H9 (cell line): ENCODE data around the gene R3HDM2. TPM values are rescaled to one million over a fixed set of nuclear protein-coding genes. Genes with fewer than 3 reads are reported as not detected.

Experiments
- DNase-seq: peaks from one replicate; pipeline ENCODE4 v3.0.0-alpha.2; 2017
- H2AFZ ChIP-seq: one replicate; pipeline ENCODE4 v1.6.1; 2013; ENCODE audit warnings: mild to moderate bottlenecking, low read length, control low read depth, moderate library complexity
- H2AK5ac ChIP-seq: 2 replicates; pipeline ENCODE4 v1.6.1; 2013; ENCODE audit warnings: low read length, control low read depth, mixed read lengths; ENCODE audit not compliant: insufficient read length
- H2BK120ac ChIP-seq: one replicate; pipeline ENCODE4 v1.6.1; 2013; ENCODE audit warnings: low read depth, mild to moderate bottlenecking, low read length, control low read depth, inconsistent platforms; ENCODE audit not compliant: poor library complexity, severe bottlenecking
- H2BK12ac ChIP-seq: 2 replicates; pipeline ENCODE4 v1.6.1; 2013; ENCODE audit warnings: low read length, control low read depth, mixed read lengths, low read depth; ENCODE audit not compliant: insufficient read length
- H2BK15ac ChIP-seq: 2 replicates; pipeline ENCODE4 v1.6.1; 2013; ENCODE audit warnings: low read depth, low read length, control low read depth
- H2BK20ac ChIP-seq: one replicate; pipeline ENCODE4 v1.6.1; 2013; ENCODE audit warnings: low read depth, mild to moderate bottlenecking, low read length, control low read depth, inconsistent platforms; ENCODE audit not compliant: poor library complexity, severe bottlenecking
- H2BK5ac ChIP-seq: 2 replicates; pipeline ENCODE4 v1.6.1; 2013; ENCODE audit warnings: low read length, control low read depth, mixed read lengths; ENCODE audit not compliant: insufficient read length
- H3K14ac ChIP-seq: 2 replicates; pipeline ENCODE4 v1.6.1; 2013; ENCODE audit warnings: low read length, control low read depth; ENCODE audit not compliant: insufficient read depth
- H3K18ac ChIP-seq: 2 replicates; pipeline ENCODE4 v1.6.1; 2013; ENCODE audit warnings: low read depth, mild to moderate bottlenecking, mixed read lengths, low read length, control low read depth; ENCODE audit not compliant: insufficient read length
- H3K23ac ChIP-seq: 2 replicates; pipeline ENCODE4 v1.6.1; 2013; ENCODE audit warnings: low read length, control low read depth, mixed read lengths, low read depth; ENCODE audit not compliant: insufficient read length
- H3K23me2 ChIP-seq: 2 replicates; pipeline ENCODE4 v1.6.1; 2013; ENCODE audit warnings: low read depth, mild to moderate bottlenecking, mixed read lengths, low read length, control low read depth; ENCODE audit not compliant: insufficient read length, poor library complexity, severe bottlenecking
- H3K27ac ChIP-seq: 2 replicates; pipeline ENCODE4 v1.5.1; 2013; ENCODE audit warnings: low read length, control low read depth, mixed read lengths, low read depth; ENCODE audit not compliant: insufficient read length
- H3K27me3 ChIP-seq: 2 replicates; pipeline ENCODE4 v1.6.1; 2013; ENCODE audit warnings: low read length, control low read depth, inconsistent platforms; ENCODE audit not compliant: insufficient read depth
- H3K4ac ChIP-seq: 2 replicates; pipeline ENCODE4 v1.6.1; 2013; ENCODE audit warnings: low read depth, mild to moderate bottlenecking, control low read depth, inconsistent platforms, low read length, moderate library complexity
- H3K4me1 ChIP-seq: 2 replicates; pipeline ENCODE4 v1.6.1; 2013; ENCODE audit warnings: low read length, control low read depth, inconsistent platforms; ENCODE audit not compliant: insufficient read depth
- H3K4me2 ChIP-seq: 2 replicates; pipeline ENCODE4 v1.6.1; 2013; ENCODE audit warnings: low read length, control low read depth, mixed read lengths; ENCODE audit not compliant: insufficient read length, insufficient read depth
- H3K56ac ChIP-seq: 2 replicates; pipeline ENCODE4 v1.6.1; 2013; ENCODE audit warnings: low read depth, mild to moderate bottlenecking, mixed read lengths, low read length, control low read depth; ENCODE audit not compliant: insufficient read length
- H3K79me1 ChIP-seq: 2 replicates; pipeline ENCODE4 v1.6.1; 2013; ENCODE audit warnings: low read depth, mild to moderate bottlenecking, moderate library complexity, low read length, control low read depth, inconsistent platforms; ENCODE audit not compliant: insufficient read depth, poor library complexity, severe bottlenecking
- H3K79me2 ChIP-seq: 2 replicates; pipeline ENCODE4 v1.6.1; 2013; ENCODE audit warnings: low read length, control low read depth, inconsistent platforms; ENCODE audit not compliant: insufficient read depth
- H3K9ac ChIP-seq: 2 replicates; pipeline ENCODE4 v1.6.1; 2013; ENCODE audit warnings: low read length, control low read depth, mixed read lengths; ENCODE audit not compliant: insufficient read length; ENCODE audit errors: extremely low read depth
- H3K9me3 ChIP-seq: one replicate; pipeline ENCODE4 v1.6.1; 2013; ENCODE audit warnings: low read depth, low read length, inconsistent platforms; ENCODE audit not compliant: control insufficient read depth
- H3T11ph ChIP-seq: one replicate; pipeline ENCODE4 v1.6.1; 2013; ENCODE audit warnings: mild to moderate bottlenecking, low read length, control low read depth, inconsistent platforms
- H4K20me1 ChIP-seq: one replicate; pipeline ENCODE4 v1.6.1; 2013; ENCODE audit not compliant: control insufficient read depth, insufficient read length, insufficient read depth
- H4K5ac ChIP-seq: 2 replicates; pipeline ENCODE4 v1.6.1; 2013; ENCODE audit warnings: low read depth, mild to moderate bottlenecking, mixed read lengths, low read length, control low read depth; ENCODE audit not compliant: insufficient read length
- H4K8ac ChIP-seq: replicated peaks from 2 replicates; pipeline ENCODE4 v1.6.1; 2013; ENCODE audit warnings: low read length, control low read depth, mixed read lengths, low read depth; ENCODE audit not compliant: insufficient read length
- H4K91ac ChIP-seq: 2 replicates; pipeline ENCODE4 v1.6.1; 2013; ENCODE audit warnings: low read depth, mild to moderate bottlenecking, moderate library complexity, mixed read lengths, low read length, control low read depth; ENCODE audit not compliant: insufficient read length
- H3K27ac Mint-ChIP-seq, 3 experiments: 2 replicates in 2 of 3; 3 replicates in 1 of 3; pipeline ENCODE4 v1.8.0; 2020 to 2021; ENCODE audit warnings: mixed read lengths in 3 of 3, mild to moderate bottlenecking in 1 of 3, moderate library complexity in 1 of 3
- H3K27me3 Mint-ChIP-seq: 2 replicates; pipeline ENCODE4 v1.8.0; 2021; ENCODE audit warnings: low read depth, mild to moderate bottlenecking, moderate library complexity, mixed read lengths
- H3K36me3 Mint-ChIP-seq, 3 experiments: 2 replicates in 2 of 3; 3 replicates in 1 of 3; pipeline ENCODE4 v1.8.0; 2020 to 2021; ENCODE audit warnings: low read depth in 3 of 3, mixed read lengths in 3 of 3; ENCODE audit not compliant: insufficient read depth in 1 of 3
- H3K4me1 Mint-ChIP-seq, 2 experiments: 2 replicates each; pipeline ENCODE4 v1.8.0; 2020; ENCODE audit warnings: mixed read lengths in 2 of 2
- H3K4me3 Mint-ChIP-seq, 2 experiments: 2 replicates in 1 of 2; 3 replicates in 1 of 2; pipeline ENCODE4 v1.8.0; 2020 to 2021; ENCODE audit warnings: mild to moderate bottlenecking in 2 of 2, mixed read lengths in 2 of 2, moderate library complexity in 1 of 2
- H3K9me3 Mint-ChIP-seq, 2 experiments: 2 replicates in 1 of 2; 3 replicates in 1 of 2; pipeline ENCODE4 v1.8.0; 2020; ENCODE audit warnings: mild to moderate bottlenecking in 2 of 2, mixed read lengths in 2 of 2, moderate library complexity in 1 of 2
- CTCF ChIP-seq: fragments of 200-600 bp; sonication (generic); conservative IDR thresholded peaks from 3 replicates; pipeline ENCODE4 v1.8.0; 2021; ENCODE audit warnings: antibody characterized with exemption, mild to moderate bottlenecking
- WGBS: extraction: QIAGEN DNeasy Blood & Tissue Kit; methylation state at CpG from one replicate; pipeline ENCODE4 v1.1.7; 2013; ENCODE audit warnings: missing lambda C conversion rate, low lambda C conversion rate, mixed read lengths; ENCODE audit not compliant: insufficient read length; ENCODE audit errors: extremely low coverage; 5-methylcytosine and 5-hydroxymethylcytosine counted together
- total RNA-seq: library from RNA; stranded (reverse); gene quantifications from 2 replicates; pipeline ENCODE4 v1.2.1, GENCODE V29; 2021

The R3HDM2 gene
- total RNA-seq, 1 experiment from 2014 or later = 43.9 TPM

GRCh38 chr12:57211791-57212700, 218.8 kb downstream of the R3HDM2 start:
- Histone ChIP-seq H3K79me1 (no peaks in the 10 kb centered on the region), H4K5ac (no peak overlapping the region), H4K20me1 (no peaks in the 10 kb centered on the region), H4K91ac (no peak overlapping the region), H3K14ac (no peak overlapping the region), H2AFZ (no peak overlapping the region), H3K4me1 (peaks cover 8% of the 10 kb centered on the region), H3K4ac (no peak overlapping the region), H2BK120ac (no peak overlapping the region), H2BK15ac (no peak overlapping the region), H3T11ph (no peak overlapping the region), H3K56ac (no peak overlapping the region), H3K9me3 (no peaks in the 10 kb centered on the region), H3K9ac (no peak overlapping the region), H2AK5ac (no peak overlapping the region), H3K18ac (no peak overlapping the region), H4K8ac (no peak overlapping the region), H3K27me3 (peaks cover 15% of the 10 kb centered on the region), H3K23me2 (peaks cover 3% of the 10 kb centered on the region), H3K4me2 (no peak overlapping the region), H3K79me2 (no peaks in the 10 kb centered on the region), H3K27ac (no peak overlapping the region), H2BK5ac (no peak overlapping the region), H2BK12ac (no peak overlapping the region), H3K23ac (no peak overlapping the region), H2BK20ac (no peak overlapping the region)
- Mint-ChIP-seq H3K9me3 (no peaks in the 10 kb centered on the region), H3K27ac (peak overlapping the region in 2 of 3 experiments; percentile 61 to 89; a peak in 1 of 7 replicates), H3K27me3 (peaks cover 33% of the 10 kb centered on the region), H3K4me1 (peaks cover 28% of the 10 kb centered on the region in 2 experiments), H3K4me3 (no peak overlapping the region), H3K36me3 (peaks cover 27 to 46% (median 43%) of the 10 kb centered on the region in 3 experiments)
- TF ChIP-seq CTCF = no peak; the same call in 2 of the 3 replicates
- DNase-seq = no peak
- no CpG with 5 or more reads among the region's 27 CpGs for WGBS
